IPS DF 4.7 (cell line): ENCODE measurements around the gene MS4A18.
"Not testable (repeated sequence)": the region's sequence is repeated elsewhere in the genome, so short reads cannot be mapped to it uniquely, and the experiment has no call there.

Source experiments
- DNase-seq: peaks from one replicate; pipeline ENCODE4 v3.0.0-alpha.2; 2013; ENCODE audit warnings: low spot score; ENCODE audit errors: extremely low read depth

Gene MS4A18

GRCh38 chr11:60724420-60724819 is at the start of gene MS4A18:
MS4A18 (plus strand) TSS chr11:60724720.
- DNase-seq = no peak

DNA sequence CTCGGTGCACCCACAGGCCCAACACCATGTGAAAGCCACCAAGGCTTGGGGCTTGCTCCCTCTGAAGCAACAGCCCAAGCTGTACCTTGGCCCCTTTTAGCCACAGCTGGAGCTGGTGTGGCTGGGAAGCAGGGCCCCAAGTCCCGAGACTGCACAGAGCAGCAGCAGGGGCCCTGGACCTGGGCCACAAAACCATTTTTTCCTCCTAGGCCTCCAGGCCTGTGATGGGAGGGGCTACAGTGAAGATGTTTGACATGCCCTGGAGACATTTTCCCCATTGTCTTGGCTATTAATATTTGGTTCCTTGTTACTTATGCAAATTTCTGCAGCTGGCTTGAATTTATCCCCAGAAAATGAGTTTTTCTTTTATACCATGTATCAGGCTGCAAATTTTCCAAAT is 46.3 kb upstream of the MS4A18 start:
- DNase-seq = not testable (repeated sequence)

GRCh38 chr11:60679879-60680278 is 44.6 kb upstream of the MS4A18 start:
- DNase-seq = no peak

DNA sequence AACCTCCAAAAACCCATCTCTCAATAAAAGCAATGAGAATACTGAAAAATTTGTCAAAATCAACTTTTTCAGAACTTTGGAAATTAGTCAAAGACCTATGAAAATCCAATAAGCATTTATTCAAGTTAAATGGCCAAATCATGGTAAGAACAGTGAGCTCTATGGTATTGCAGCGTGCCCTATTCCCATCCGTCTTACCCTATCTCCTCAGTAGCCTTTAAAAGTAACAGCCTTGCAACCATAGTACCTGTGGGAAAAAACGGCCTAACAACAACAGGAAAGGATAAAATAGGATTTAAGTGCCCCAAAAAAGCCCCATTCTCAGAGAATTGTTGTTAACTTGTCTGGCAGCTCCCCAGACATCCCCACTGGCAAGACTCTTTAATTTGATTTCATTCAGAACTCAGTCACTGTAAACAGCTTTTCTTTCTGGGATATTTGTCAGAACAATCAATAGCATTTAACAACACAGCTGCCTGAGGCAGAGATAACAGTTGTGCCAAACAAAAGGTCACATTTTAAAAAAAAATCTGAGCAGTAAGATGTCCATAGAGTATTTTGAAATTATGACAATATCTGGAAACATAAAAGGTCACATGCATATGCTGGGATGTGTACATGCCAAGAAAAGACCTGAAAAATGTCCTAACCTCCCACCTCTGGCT is 43.9 kb upstream of the MS4A18 start:
- no peak for DNase-seq

DNA sequence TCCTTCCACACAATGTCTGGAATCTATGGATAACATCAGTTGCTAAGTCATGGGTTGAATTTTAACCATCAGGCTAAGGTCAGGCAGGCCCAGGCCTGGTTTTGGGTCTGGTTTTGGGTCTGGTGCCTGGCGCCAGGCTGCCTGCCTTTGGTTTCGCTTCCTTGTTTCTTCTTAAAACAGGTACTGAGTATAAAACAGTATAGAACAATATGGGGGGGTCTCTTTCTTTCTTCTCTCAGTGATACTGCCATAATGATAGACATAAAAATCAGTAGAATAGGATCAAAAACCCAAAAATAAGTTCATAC is 40.0 kb upstream of the MS4A18 start:
- not testable (repeated sequence) for DNase-seq

- no peak for DNase-seq
Measured at GRCh38 chr11:60691661-60692060, 32.9 kb upstream of the MS4A18 start.

GRCh38 chr11:60699284-60699691 is 25.2 kb upstream of the MS4A18 start, which contains the start of gene MS4A8:
MS4A8 (plus strand) TSS chr11:60699612; CDS start chr11:60700861, 1,249 bp downstream.
- no peak for DNase-seq

DNA sequence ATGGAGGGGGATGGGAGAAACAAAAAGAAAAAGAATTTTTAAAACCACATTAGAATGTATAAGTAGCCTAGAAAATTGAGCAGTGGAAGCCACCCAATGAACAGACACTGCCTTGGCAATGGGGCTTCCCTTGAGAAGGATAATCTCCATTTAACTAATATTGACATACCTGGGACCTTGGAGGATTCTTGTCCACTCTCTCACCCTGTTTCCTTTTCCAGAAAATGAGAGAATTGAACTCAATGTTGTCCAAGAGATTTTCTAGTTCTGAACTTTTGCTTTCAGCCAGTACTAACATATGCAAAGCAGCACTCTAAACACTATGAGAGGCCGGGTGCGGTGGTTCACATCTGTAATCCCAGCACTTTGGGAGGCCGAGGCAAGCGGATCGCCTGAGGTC is 24.6 kb upstream of the MS4A18 start:
- no peak for DNase-seq

DNA sequence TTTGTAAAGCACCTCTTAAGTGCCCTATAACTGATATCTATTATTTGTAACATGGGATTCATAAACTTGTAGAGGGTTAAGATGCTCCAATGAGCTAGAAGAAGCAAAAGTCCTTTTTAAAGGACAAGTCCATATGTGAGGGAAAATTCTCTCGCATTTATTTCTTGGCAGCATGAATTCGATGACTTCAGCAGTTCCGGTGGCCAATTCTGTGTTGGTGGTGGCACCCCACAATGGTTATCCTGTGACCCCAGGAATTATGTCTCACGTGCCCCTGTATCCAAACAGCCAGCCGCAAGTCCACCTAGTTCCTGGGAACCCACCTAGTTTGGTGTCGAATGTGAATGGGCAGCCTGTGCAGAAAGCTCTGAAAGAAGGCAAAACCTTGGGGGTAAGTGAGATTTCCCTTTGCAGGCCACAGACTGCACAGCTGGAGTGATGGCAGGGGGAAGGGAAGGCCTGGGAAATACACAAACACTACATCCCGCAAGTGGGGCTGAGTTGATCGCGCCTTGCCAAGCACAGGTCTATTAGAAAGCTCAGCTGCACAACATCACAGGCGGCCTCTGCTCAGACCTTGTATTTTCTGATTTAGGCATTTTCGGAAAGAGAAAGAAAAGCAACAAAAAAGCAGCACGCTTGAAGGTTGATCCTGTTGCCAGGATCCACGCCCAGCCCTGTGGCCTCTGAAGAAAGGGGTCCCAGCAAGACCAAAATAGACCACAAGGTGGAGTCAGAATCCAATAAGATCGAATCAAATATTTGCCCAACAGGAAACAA is 23.6 kb upstream of the MS4A18 start:
- peak; percentile 44 for DNase-seq

DNA sequence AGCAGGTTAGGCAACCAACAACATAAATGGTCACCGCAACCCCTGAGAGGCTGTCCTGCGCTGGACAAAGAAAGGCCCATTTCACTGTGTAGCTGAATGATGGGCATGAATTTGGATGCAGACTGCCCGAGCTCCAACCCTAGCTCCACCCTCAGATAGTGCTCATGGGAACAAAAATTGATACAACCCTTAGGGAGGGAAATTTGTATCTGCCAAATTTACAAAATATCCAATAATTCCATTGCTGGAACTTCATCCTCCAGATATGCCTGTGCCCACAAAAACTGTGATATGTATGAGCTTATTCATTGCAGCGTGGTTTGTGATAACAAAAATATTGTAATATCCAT is 23.1 kb upstream of the MS4A18 start:
- DNase-seq = no peak

DNA sequence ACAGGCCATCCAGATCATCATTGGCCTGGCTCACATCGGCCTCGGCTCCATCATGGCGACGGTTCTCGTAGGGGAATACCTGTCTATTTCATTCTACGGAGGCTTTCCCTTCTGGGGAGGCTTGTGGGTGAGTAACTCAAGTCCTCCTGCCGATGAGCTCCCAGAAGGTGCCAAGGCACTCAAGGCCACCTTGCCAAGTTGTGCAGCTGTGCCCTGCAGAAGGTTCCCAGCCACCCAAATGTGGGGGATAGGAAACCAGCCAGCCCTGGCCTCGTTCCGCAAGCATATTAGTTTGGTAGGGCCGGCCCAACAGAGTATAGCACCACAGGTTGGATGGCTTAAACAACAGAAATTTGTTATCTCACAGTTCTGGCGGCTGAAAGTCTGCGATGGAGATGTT is 21.1 kb upstream of the MS4A18 start:
- DNase-seq = no peak

DNA sequence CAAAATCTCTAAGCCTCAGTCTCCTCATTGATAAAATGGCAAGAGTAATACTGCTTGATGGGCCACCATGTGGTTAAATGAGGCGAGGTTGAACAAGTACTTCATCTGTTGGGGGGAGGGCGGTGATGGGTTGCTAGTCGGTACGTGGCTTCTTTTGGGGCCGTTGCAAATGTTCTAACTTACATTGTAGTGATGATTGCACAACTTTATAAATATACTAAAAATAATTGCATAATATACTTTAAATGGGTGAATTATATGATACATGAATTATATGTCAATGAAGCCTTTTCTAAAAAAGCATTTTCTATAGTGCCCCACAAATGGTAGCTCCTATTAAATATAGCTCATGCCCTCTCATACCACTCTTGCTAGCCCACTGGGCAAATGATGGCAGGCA is 18.6 kb upstream of the MS4A18 start:
- no peak for DNase-seq

GRCh38 chr11:60706931-60707330 is 17.6 kb upstream of the MS4A18 start:
- no peak for DNase-seq

DNA sequence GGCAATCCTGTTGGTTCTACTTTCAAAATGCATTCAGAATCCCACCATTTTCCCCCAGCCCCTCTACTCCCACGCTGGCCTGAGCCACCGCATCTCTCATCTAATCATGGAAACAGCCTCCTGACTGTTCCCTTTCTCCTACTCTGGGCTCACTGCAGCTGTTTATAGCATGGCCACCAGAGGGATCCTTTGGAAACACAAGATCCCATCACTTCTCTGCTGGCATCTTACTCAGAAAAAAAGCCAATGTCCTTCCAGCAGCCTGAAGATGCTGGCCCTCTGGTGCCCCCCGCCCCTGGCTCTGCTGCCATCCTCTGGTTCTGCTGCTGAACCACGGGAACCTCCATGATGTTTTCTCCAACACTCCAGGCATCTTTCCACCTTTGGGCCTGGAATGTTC is 14.0 kb upstream of the MS4A18 start:
- peak; percentile 7 for DNase-seq

DNA sequence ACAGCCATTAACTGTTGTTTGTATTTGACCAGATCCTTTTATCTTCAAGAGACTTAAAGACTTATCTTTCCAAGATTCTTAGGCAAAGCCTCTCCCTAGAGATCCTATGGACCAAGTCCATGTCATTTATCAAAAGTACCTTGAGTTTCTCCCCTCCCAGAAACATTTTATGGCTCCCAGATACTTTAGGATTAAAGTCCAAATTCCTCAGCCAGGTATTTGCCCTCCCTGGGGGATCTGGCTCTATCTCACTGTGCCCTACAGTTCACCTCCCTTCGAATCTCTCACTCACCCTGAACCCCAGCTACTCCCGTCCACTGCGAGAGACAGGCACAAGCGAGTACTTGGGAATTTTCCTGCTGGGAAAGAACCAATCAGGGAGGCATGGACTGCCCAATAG is 13.2 kb upstream of the MS4A18 start:
- no peak for DNase-seq

GRCh38 chr11:60713423-60713822 is 11.1 kb upstream of the MS4A18 start:
- not testable (repeated sequence) for DNase-seq

DNA sequence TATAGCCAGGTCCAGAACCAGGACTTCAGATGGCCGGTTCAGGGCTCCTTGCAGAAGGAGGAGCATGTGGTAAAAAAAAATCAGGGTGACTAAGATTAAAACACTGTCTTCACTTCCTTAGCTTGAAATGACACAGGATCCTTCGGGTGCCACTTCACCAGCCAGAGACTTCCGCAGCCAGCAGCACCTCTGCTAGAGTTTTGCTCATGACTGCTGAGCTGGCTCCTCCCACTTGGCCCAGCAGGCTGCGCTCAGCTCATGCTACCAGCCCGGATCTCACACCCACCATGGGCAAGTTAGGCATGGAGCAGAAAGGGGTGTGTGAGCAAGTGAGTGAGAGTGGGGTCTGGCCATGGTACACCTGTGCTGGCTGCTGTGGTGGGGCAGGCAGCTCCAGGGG is 6.6 kb upstream of the MS4A18 start:
- no peak for DNase-seq

DNA sequence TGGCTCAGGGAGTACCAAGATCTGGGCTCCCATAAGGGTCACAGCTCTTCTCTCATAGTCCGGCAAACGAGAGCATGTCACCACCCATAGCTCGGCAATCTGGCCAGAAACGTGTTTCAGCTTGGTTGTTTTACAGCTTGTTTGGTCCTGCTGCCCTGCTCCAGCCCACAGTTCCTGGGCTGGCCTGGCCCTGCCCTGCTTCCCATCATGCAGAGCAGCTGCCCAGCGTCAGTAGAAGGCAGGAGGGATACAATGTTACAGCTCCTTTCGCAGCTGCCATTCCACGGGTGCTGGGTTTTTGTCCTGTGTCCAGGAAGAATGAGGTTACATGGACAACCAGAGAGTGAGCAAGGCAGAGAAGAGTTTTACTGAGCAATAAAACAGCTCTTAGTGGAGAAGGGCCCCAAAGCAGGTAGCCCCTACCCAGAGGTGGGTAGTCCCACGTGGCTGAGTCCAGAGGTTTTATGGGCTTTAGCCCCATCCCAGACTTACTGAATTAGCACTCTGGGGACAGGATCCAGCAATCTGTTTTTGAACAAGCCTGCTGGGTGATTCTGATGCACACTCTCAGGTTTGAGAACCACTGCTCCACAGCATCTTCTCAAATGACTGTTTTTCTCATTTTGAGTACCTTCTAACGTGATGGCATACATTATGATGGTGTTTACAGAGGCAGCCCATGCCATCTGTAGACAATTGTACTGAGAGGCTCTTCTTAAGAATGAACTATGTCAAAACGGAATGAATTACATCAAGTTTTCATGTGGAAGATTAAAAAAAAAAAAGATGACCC is 5.8 kb upstream of the MS4A18 start:
- DNase-seq = no peak

DNA sequence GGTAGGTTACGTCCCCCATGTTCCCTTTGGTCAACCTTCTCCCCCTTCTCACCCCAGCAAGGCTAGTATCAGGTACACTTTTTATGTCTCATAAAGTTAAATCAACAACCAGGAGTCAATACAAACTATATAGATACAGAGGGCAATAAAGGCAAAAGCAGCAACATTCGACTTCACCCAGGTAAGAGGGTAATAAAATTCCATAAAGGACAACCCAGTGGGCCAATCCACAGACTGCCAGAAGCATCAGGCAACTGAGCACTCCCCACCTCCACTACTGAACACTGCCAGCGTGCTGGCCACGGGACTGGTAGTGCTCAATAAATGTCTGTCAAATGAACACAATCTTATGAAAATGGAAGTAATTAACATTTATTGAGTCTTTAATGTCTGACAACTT is 5.1 kb upstream of the MS4A18 start:
- no peak for DNase-seq

- no peak for DNase-seq
Measured at GRCh38 chr11:60720460-60720859, 4.1 kb upstream of the MS4A18 start.

DNA sequence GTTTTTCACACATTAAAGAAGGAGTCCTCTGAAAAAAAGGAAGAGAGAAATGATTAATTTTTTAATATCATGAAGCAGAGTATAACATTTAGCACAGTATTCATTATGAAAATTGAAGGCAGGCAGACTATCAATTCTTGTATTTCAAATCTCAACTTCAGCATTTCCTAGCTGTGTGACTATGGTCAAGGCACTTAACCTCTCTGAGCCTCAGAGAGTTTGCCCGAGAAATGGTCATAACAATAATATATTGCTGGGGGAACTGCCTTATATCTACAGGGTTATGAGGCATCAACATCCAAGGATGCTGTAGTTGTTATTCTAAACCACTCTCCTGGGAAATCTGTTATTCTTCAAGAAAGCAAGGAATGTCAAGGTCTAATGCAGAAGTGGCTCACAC is 1.1 kb downstream of the MS4A18 start:
- DNase-seq = no peak

GRCh38 chr11:60731586-60731985 is 7.1 kb downstream of the MS4A18 start:
- no peak for DNase-seq
